ENCODE results near the gene FAM236C. TPM values are rescaled to one million over a fixed set of nuclear protein-coding genes. Genes with fewer than 3 reads are reported as not detected.
"Not testable (repeated sequence)": the region's sequence is repeated elsewhere in the genome, so short reads cannot be mapped to it uniquely, and the experiment has no call there.

FAM236C gene
- polyA plus RNA-seq, result not detected
- long read RNA-seq, donor 1, result 0 reads
- long read RNA-seq, donor 2, result 0 reads
- long read RNA-seq, donor 3, result 0 reads
- long read RNA-seq, donor 4, result 0 reads
- long read RNA-seq, donor 5, result 0 reads
- long read RNA-seq, donor 6, result 0 reads
- long read RNA-seq, donor 7, result 0 reads
- long read RNA-seq, donor 8, result 0 reads
- long read RNA-seq, donor 9, result 0 reads
- long read RNA-seq, donor 10, result 0 reads
- long read RNA-seq, donor 11, result 0 reads

- not testable (repeated sequence) for H3K4me3 ChIP-seq (ENCODE audit: low read length); H3K4me1 ChIP-seq (ENCODE audit: control insufficient read depth, insufficient read depth, low read length); DNase-seq; H3K9me3 ChIP-seq (ENCODE audit: control insufficient read depth, low read depth, low read length); H3K36me3 ChIP-seq (ENCODE audit: control insufficient read depth, insufficient read depth, low read length); H3K27me3 ChIP-seq (ENCODE audit: control insufficient read depth, insufficient read depth, low read length); H3K27ac ChIP-seq (ENCODE audit: low read length)
- no CpG with 5 or more reads among the region's 13 CpGs for WGBS (ENCODE audit: insufficient coverage, low lambda C conversion rate)
These were observed at the start of gene FAM236C for GRCh38 chrX:72912315-72912714. Gene FAM236C, plus strand, starts transcription at chrX:72912615. Its CDS starts 100 bp downstream, at chrX:72912715.

- H3K27ac ChIP-seq (ENCODE audit: low read length); H3K4me3 ChIP-seq (ENCODE audit: low read length); H3K36me3 ChIP-seq (ENCODE audit: control insufficient read depth, insufficient read depth, low read length); DNase-seq; H3K27me3 ChIP-seq (ENCODE audit: control insufficient read depth, insufficient read depth, low read length); H3K9me3 ChIP-seq (ENCODE audit: control insufficient read depth, low read depth, low read length); H3K4me1 ChIP-seq (ENCODE audit: control insufficient read depth, insufficient read depth, low read length): not testable (repeated sequence)
- WGBS (ENCODE audit: insufficient coverage, low lambda C conversion rate), result no CpG with 5 or more reads among the region's 2 CpGs
These were observed 29.5 kb upstream of the FAM236C start for GRCh38 chrX:72882898-72883297.

- not testable (repeated sequence) for DNase-seq; H3K4me3 ChIP-seq (ENCODE audit: low read length); H3K36me3 ChIP-seq (ENCODE audit: control insufficient read depth, insufficient read depth, low read length); H3K4me1 ChIP-seq (ENCODE audit: control insufficient read depth, insufficient read depth, low read length); H3K27me3 ChIP-seq (ENCODE audit: control insufficient read depth, insufficient read depth, low read length); H3K27ac ChIP-seq (ENCODE audit: low read length); H3K9me3 ChIP-seq (ENCODE audit: control insufficient read depth, low read depth, low read length)
- WGBS (ENCODE audit: insufficient coverage, low lambda C conversion rate), result no CpG with 5 or more reads among the region's 14 CpGs
These were observed 22.7 kb upstream of the FAM236C start for GRCh38 chrX:72889740-72890139.

- not testable (repeated sequence) for DNase-seq
These were observed 3.7 kb downstream of the FAM236C start for GRCh38 chrX:72916096-72916495.

GRCh38 chrX:72932283-72932682 lies 19.9 kb downstream of the FAM236C start:
- not testable (repeated sequence) for H3K9me3 ChIP-seq (ENCODE audit: control insufficient read depth, low read depth, low read length); H3K4me3 ChIP-seq (ENCODE audit: low read length); H3K4me1 ChIP-seq (ENCODE audit: control insufficient read depth, insufficient read depth, low read length); H3K27me3 ChIP-seq (ENCODE audit: control insufficient read depth, insufficient read depth, low read length); H3K36me3 ChIP-seq (ENCODE audit: control insufficient read depth, insufficient read depth, low read length); H3K27ac ChIP-seq (ENCODE audit: low read length); DNase-seq
- no CpG with 5 or more reads among the region's 1 CpG for WGBS (ENCODE audit: insufficient coverage, low lambda C conversion rate)

More at GRCh38 chrX:72916096-72916495, 3.7 kb downstream of the FAM236C start:
- not testable (repeated sequence) for H3K4me3 ChIP-seq (ENCODE audit: low read length); H3K9me3 ChIP-seq (ENCODE audit: control insufficient read depth, low read depth, low read length); H3K27me3 ChIP-seq (ENCODE audit: control insufficient read depth, insufficient read depth, low read length); H3K36me3 ChIP-seq (ENCODE audit: control insufficient read depth, insufficient read depth, low read length); H3K27ac ChIP-seq (ENCODE audit: low read length); H3K4me1 ChIP-seq (ENCODE audit: control insufficient read depth, insufficient read depth, low read length)
- no CpG with 5 or more reads among the region's 5 CpGs for WGBS (ENCODE audit: insufficient coverage, low lambda C conversion rate)

GRCh38 chrX:72936455-72936854 lies 24.0 kb downstream of the FAM236C start:
- H3K27ac ChIP-seq (ENCODE audit: low read length); H3K4me1 ChIP-seq (ENCODE audit: control insufficient read depth, insufficient read depth, low read length); H3K27me3 ChIP-seq (ENCODE audit: control insufficient read depth, insufficient read depth, low read length); H3K36me3 ChIP-seq (ENCODE audit: control insufficient read depth, insufficient read depth, low read length); H3K4me3 ChIP-seq (ENCODE audit: low read length); H3K9me3 ChIP-seq (ENCODE audit: control insufficient read depth, low read depth, low read length); DNase-seq: not testable (repeated sequence)
- no CpG with 5 or more reads among the region's 7 CpGs for WGBS (ENCODE audit: insufficient coverage, low lambda C conversion rate)

GRCh38 chrX:72936882-72937455 lies 24.6 kb downstream of the FAM236C start:
- not testable (repeated sequence) for H3K4me3 ChIP-seq (ENCODE audit: low read length); H3K36me3 ChIP-seq (ENCODE audit: control insufficient read depth, insufficient read depth, low read length); DNase-seq; H3K9me3 ChIP-seq (ENCODE audit: control insufficient read depth, low read depth, low read length); H3K27me3 ChIP-seq (ENCODE audit: control insufficient read depth, insufficient read depth, low read length); H3K27ac ChIP-seq (ENCODE audit: low read length); H3K4me1 ChIP-seq (ENCODE audit: control insufficient read depth, insufficient read depth, low read length)
- WGBS (ENCODE audit: insufficient coverage, low lambda C conversion rate), result no CpG with 5 or more reads among the region's 8 CpGs

GRCh38 chrX:72937906-72938305 lies 25.5 kb downstream of the FAM236C start, which contains the start of gene FAM236A:
Gene FAM236A, plus strand, starts transcription at chrX:72938206. Its CDS starts 57 bp downstream, at chrX:72938263.
- not testable (repeated sequence) for H3K9me3 ChIP-seq (ENCODE audit: control insufficient read depth, low read depth, low read length); H3K27ac ChIP-seq (ENCODE audit: low read length); H3K27me3 ChIP-seq (ENCODE audit: control insufficient read depth, insufficient read depth, low read length); H3K4me1 ChIP-seq (ENCODE audit: control insufficient read depth, insufficient read depth, low read length); H3K4me3 ChIP-seq (ENCODE audit: low read length); H3K36me3 ChIP-seq (ENCODE audit: control insufficient read depth, insufficient read depth, low read length); DNase-seq
- WGBS (ENCODE audit: insufficient coverage, low lambda C conversion rate), result no CpG with 5 or more reads among the region's 15 CpGs

- H3K36me3 ChIP-seq (ENCODE audit: control insufficient read depth, insufficient read depth, low read length); H3K4me1 ChIP-seq (ENCODE audit: control insufficient read depth, insufficient read depth, low read length); H3K9me3 ChIP-seq (ENCODE audit: control insufficient read depth, low read depth, low read length); H3K27ac ChIP-seq (ENCODE audit: low read length); H3K4me3 ChIP-seq (ENCODE audit: low read length); H3K27me3 ChIP-seq (ENCODE audit: control insufficient read depth, insufficient read depth, low read length); DNase-seq: not testable (repeated sequence)
- no CpG with 5 or more reads among the region's 6 CpGs for WGBS (ENCODE audit: insufficient coverage, low lambda C conversion rate)
These were observed 29.9 kb downstream of the FAM236C start for GRCh38 chrX:72942272-72942671.

- not testable (repeated sequence) for H3K4me1 ChIP-seq (ENCODE audit: control insufficient read depth, insufficient read depth, low read length); H3K9me3 ChIP-seq (ENCODE audit: control insufficient read depth, low read depth, low read length); DNase-seq; H3K27me3 ChIP-seq (ENCODE audit: control insufficient read depth, insufficient read depth, low read length); H3K36me3 ChIP-seq (ENCODE audit: control insufficient read depth, insufficient read depth, low read length); H3K27ac ChIP-seq (ENCODE audit: low read length); H3K4me3 ChIP-seq (ENCODE audit: low read length)
- WGBS (ENCODE audit: insufficient coverage, low lambda C conversion rate), result no CpG with 5 or more reads among the region's 44 CpGs
These were observed 30.8 kb downstream of the FAM236C start for GRCh38 chrX:72943035-72943818.
